Activated CD4-positive, alpha-beta T cell treated with anti-CD3 and anti-CD28 coated beads for 36 hours (primary cell): ENCODE results near the gene ZNF280C. TPM values are rescaled to one million over a fixed set of nuclear protein-coding genes. Genes with fewer than 3 reads are reported as not detected.
A peak's percentile ranks its signal among the peaks of the same experiment; 100 is the strongest.

Source experiments
- ATAC-seq: fragments of 200-7000 bp; cut with Tn5 transposase; one replicate; pipeline ENCODE4 v1.10.0; 2021; ENCODE audit warnings: mild to moderate bottlenecking, moderate library complexity
- CTCF ChIA-PET: fragments of 350-600 bp; sonication (Branson Sonifier 250); formaldehyde crosslinking; loops from one replicate; lab custom pipeline; 2021; ENCODE audit warnings: antibody characterized with exemption; lab: Charles Lee
- POLR2A ChIA-PET: fragments of 350-600 bp; sonication (Branson Sonifier 250); formaldehyde crosslinking; loops from one replicate; lab custom pipeline; 2021; ENCODE audit warnings: antibody characterized with exemption, inconsistent platforms; lab: Charles Lee
- DNase-seq: peaks from one replicate; pipeline ENCODE4 v3.0.0-alpha.2; 2020
- H3K27ac Mint-ChIP-seq: one replicate; pipeline ENCODE4 v1.8.0; 2021; ENCODE audit warnings: mixed read lengths
- H3K27me3 Mint-ChIP-seq: one replicate; pipeline ENCODE4 v1.8.0; 2021; ENCODE audit warnings: mixed read lengths
- H3K36me3 Mint-ChIP-seq: one replicate; pipeline ENCODE4 v1.8.0; 2021; ENCODE audit warnings: low read depth, mixed read lengths
- H3K4me1 Mint-ChIP-seq: one replicate; pipeline ENCODE4 v1.8.0; 2021; ENCODE audit warnings: mixed read lengths
- H3K4me3 Mint-ChIP-seq: one replicate; pipeline ENCODE4 v1.8.0; 2021; ENCODE audit warnings: mild to moderate bottlenecking, moderate library complexity, mixed read lengths
- H3K9me3 Mint-ChIP-seq: one replicate; pipeline ENCODE4 v1.8.0; 2021; ENCODE audit warnings: low read depth, mixed read lengths
- intact Hi-C, 2 experiments: fragments of 100-400 bp; cut with DNase I in 1 of 2; cut with micrococcal nuclease in 1 of 2; formaldehyde crosslinking; loops; one replicate each; pipeline versions ENCODE4 v1.14.2 to v1.15.1; 2022 to 2024; cut with DNase I, micrococcal nuclease
- total RNA-seq, 2 experiments: library from RNA; stranded (reverse); gene quantifications; one replicate each; pipeline ENCODE4 v1.2.3, GENCODE V29; 2021

ZNF280C gene
- total RNA-seq, 2 experiments from 2014 or later, result 5.9 to 8.6 TPM

DNA sequence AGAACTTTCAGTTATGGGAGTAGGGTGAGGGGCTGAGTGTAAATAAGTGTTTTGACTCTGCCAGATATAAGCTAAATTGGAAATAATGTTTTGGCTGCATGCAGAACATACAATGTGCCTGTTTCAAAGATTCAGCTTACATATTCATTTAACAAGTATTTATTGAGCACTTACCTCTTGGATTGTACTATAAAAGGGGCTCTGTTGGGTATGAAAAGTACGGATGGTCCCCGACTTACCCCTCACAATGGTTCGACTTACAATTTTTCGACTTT, 102.3 kb downstream of the ZNF280C start:
- Mint-ChIP-seq H3K27ac (peak overlapping the region; percentile 89), H3K27me3 (no peaks in the 10 kb centered on the region), H3K4me3 (peak overlapping the region; percentile 86), H3K36me3 (peaks cover 3% of the 10 kb centered on the region), H3K9me3 (no peaks in the 10 kb centered on the region), H3K4me1 (peaks cover 38% of the 10 kb centered on the region)
- no peak for DNase-seq
- CTCF ChIA-PET, result interaction anchor here (0.6 to 1.0 kb wide), 2 partner anchors 99 to 142 kb away, joined by 3 to 4 read pairs; no protein-coding TSS in a partner anchor
- no peak for ATAC-seq
- intact Hi-C loops, result loop anchor here in 1 of 2 experiments (5.0 kb wide), 2 partner anchors 259 to 736 kb away; partner anchors contain the start of genes ENOX2 and UTP14A
- POLR2A ChIA-PET, result no interaction called here

DNA sequence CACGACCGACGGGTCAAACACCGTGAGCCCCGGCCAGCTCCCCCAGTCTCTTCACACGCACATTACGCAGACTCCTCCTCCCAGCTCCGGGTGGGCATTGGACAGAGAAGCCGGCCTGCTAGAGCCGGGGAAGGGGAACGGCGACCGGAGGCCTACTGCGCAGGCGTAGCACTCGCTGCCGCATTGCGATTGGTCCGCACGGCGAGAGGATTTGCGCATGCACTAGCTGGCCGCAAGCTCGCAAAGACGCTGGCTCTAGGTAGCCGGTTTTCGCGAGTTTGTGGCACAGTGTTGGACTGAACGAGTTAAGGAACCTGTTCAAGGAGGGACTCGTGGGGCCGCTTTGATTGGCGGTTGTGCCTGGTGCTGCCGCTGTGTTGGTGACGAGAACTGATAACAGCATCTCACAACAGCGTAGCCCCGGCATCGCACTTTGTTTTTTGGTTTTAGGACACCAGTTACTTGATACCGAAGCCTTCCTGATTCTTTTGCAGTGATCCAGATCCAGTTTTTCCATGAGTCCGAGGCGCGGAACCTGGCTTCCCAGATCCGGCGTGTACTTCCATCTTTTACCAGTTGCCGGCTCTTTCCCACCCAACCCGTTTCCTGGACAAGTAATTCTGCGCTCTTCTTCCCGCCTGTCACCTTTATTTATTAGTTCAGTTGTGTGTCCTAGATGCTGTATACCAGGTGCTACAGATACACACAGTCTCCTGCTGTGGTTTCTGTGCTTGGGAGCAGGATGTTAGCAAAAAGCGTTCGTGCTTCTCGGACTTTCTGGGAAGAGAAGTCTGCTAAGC, 102.8 kb downstream of the ZNF280C start, which contains the start of gene AIFM1:
Gene AIFM1 (minus strand): TSS at position 139 of the 800 bp plus-strand sequence. CDS start 185 bp downstream, outside the sequence.
- ChIA-PET CTCF (interaction anchor here (0.6 to 1.0 kb wide), 4 partner anchors 10 to 142 kb away, joined by 3 to 5 read pairs (median 4); no protein-coding TSS in a partner anchor), POLR2A (interaction anchor here (0.8 kb wide), 1 partner anchor 85 kb away, joined by 4 read pairs; no protein-coding TSS in a partner anchor)
- H3K36me3 Mint-ChIP-seq, result peaks cover 3% of the 10 kb centered on the region
- H3K4me1 Mint-ChIP-seq, result peaks cover 37% of the 10 kb centered on the region
- H3K27me3 Mint-ChIP-seq, result no peaks in the 10 kb centered on the region
- peak within 1 kb of the TSS; percentile 89 for H3K27ac Mint-ChIP-seq
- H3K4me3 Mint-ChIP-seq, result peak within 1 kb of the TSS; percentile 86
- DNase-seq (peak; percentile 92), ATAC-seq (peak; percentile 95)
- no peaks in the 10 kb centered on the region for H3K9me3 Mint-ChIP-seq
- intact Hi-C loops, result loop anchor here in 1 of 2 experiments (1.0 to 5.0 kb wide), 5 partner anchors 45 to 736 kb away; partner anchors contain the start of genes BCORL1, ENOX2, UTP14A and ZNF280C

DNA sequence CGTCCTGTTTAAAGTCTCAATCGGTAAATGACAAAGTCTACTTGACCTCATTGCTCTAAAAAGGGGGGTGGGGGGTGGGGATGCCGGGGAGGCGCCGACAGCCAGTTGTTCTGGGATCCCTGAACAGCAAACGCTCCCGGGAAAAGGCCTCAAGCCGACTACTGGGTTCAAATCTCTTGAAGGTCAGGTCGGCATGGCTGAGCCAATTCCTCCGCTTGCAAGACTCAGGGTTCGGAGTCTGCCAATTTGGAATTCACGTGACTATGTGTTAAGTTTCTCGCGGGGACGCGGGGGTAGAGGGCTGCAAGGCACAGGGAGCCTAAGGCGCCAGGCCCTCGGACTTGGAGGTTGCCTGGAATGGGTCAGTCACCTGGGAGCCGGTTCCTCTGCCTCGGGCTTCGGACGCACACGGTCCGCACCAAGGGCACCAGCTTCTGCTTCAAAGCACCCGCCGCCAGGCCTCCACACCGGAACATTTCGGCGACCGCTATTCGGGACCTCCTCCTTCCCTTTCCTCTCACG, 103.5 kb downstream of the ZNF280C start:
- DNase-seq (no peak), ATAC-seq (peak; percentile 21)
- ChIA-PET CTCF (interaction anchor here (0.8 to 0.9 kb wide), 2 partner anchors 11 to 70 kb away, joined by 3 to 5 read pairs; no protein-coding TSS in a partner anchor), POLR2A (interaction anchor here (0.8 kb wide), 1 partner anchor 84 kb away, joined by 4 read pairs; no protein-coding TSS in a partner anchor)
- H3K27ac Mint-ChIP-seq, result peak overlapping the region; percentile 89
- peaks cover 3% of the 10 kb centered on the region for H3K36me3 Mint-ChIP-seq
- intact Hi-C loops, result loop anchor here in 1 of 2 experiments (1.0 to 5.0 kb wide), 5 partner anchors 44 to 737 kb away; partner anchors contain the start of genes BCORL1, ENOX2, UTP14A and ZNF280C
- H3K4me3 Mint-ChIP-seq, result peak overlapping the region; percentile 86
- H3K27me3 Mint-ChIP-seq, result no peaks in the 10 kb centered on the region
- no peaks in the 10 kb centered on the region for H3K9me3 Mint-ChIP-seq
- peaks cover 32% of the 10 kb centered on the region for H3K4me1 Mint-ChIP-seq

DNA sequence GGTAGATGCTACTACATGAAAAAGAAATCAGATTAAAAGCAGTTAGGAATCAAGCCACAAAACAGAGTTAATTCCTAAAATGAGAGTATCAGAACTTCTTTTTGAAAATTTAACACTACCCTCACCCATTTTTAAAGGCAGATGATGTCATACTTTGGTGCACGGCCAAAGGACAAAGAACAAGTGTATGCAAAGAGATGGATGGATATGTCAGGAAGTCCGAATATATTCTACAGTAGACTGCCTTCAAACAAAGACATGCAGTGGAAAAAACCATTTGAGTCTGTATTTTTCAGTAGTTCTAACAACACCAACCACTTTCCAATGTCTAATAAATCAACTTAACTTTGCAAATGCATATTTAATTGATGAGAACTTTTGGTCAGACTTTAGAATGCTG, 105.3 kb downstream of the ZNF280C start:
- ChIA-PET POLR2A (no interaction called here), CTCF (interaction anchor here (1.0 to 1.7 kb wide), 2 partner anchors 43 to 83 kb away, joined by 3 to 5 read pairs; no protein-coding TSS in a partner anchor)
- intact Hi-C loops, result no loop called here
- no peaks in the 10 kb centered on the region for H3K27me3 Mint-ChIP-seq
- no peak overlapping the region for H3K27ac Mint-ChIP-seq
- DNase-seq (no peak), ATAC-seq (no peak)
- no peak overlapping the region for H3K4me3 Mint-ChIP-seq
- no peaks in the 10 kb centered on the region for H3K9me3 Mint-ChIP-seq
- H3K4me1 Mint-ChIP-seq, result peaks cover 44% of the 10 kb centered on the region
- H3K36me3 Mint-ChIP-seq, result peaks cover 3% of the 10 kb centered on the region

DNA sequence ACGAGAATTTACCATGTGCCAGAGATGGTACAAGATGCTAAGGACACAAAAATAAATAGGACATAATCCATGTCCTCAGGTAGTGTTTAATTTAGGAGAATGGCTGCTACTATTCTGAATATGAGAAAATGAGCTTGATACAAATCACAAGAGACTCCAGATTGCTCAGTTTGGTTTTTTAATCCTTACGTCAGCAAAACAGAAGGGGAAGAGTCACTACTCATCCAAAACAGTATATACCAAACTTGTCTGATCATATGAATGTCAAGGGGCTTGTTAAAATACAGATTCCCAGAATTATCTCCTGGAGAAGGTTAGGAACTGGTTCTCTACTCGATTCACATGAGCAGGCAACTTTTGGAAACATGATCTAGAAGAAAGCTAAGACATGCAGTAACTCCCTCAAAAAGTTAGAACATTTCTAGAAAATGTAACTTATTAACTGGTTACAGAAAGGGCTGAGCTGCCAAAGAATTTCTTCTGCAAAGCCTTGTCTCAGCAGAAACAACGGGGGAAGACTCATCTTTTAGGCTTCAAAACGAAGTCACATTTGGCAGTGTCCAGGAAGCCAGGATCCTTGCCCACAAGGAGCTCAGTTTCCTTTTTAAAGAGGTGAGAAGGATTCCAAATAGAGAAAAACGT, 106.5 kb downstream of the ZNF280C start:
- no peaks in the 10 kb centered on the region for H3K27me3 Mint-ChIP-seq
- no peak for DNase-seq
- H3K4me1 Mint-ChIP-seq, result peaks cover 42% of the 10 kb centered on the region
- ATAC-seq, result no peak
- H3K4me3 Mint-ChIP-seq, result no peak overlapping the region
- ChIA-PET POLR2A (no interaction called here), CTCF (interaction anchor here (0.7 to 1.7 kb wide), 3 partner anchors 30 to 82 kb away, joined by 3 to 5 read pairs (median 4); no protein-coding TSS in a partner anchor)
- peaks cover 3% of the 10 kb centered on the region for H3K36me3 Mint-ChIP-seq
- intact Hi-C loops, result no loop called here
- H3K27ac Mint-ChIP-seq, result no peak overlapping the region
- H3K9me3 Mint-ChIP-seq, result no peaks in the 10 kb centered on the region

DNA sequence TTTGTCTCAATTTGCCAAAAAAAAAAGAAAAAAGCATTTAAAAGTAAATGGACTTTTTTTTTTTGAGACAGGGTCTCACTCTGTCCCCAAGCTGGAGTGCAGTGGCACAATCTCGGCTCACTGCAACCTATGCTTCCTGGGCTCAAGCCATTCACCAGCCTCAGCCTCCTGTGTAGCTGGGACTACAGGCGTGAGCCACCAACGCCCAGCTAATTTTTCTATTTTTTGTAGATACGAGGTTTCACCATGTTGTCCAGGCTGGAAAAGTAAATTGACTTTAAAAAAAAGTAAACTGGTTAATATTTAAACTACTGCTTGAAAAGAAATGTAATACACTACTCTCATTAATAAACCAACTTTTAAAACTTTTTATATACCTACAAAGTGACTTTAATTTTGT, 108.9 kb downstream of the ZNF280C start:
- ATAC-seq (no peak), DNase-seq (no peak)
- Mint-ChIP-seq H3K4me3 (no peak overlapping the region), H3K36me3 (peaks cover 6% of the 10 kb centered on the region), H3K4me1 (peaks cover 35% of the 10 kb centered on the region), H3K27ac (no peak overlapping the region), H3K27me3 (no peaks in the 10 kb centered on the region), H3K9me3 (no peaks in the 10 kb centered on the region)
- CTCF ChIA-PET, result no interaction called here
- POLR2A ChIA-PET, result no interaction called here
- intact Hi-C loops, result no loop called here

DNA sequence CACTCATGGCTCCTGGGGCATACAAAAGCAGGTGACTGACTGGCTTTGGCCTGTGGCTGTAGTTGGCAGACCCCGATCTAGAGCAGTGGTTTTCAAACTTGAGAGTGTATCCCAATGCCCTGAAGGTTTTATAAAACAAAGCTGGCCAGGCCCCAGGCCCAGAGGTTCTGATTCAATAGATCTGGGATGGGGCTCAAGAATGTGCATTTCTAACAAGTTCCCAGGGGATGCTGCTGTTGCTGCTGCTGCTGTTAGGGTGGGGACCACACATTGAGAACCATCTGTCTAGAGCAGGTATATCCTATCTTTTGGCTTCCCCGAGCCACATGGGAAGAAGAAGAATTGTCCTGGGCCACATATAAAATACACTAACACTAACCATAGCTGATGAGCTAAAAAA, 110.4 kb downstream of the ZNF280C start:
- ChIA-PET POLR2A (no interaction called here), CTCF (no interaction called here)
- Mint-ChIP-seq H3K4me1 (peaks cover 25% of the 10 kb centered on the region), H3K36me3 (peaks cover 11% of the 10 kb centered on the region), H3K27me3 (no peaks in the 10 kb centered on the region), H3K9me3 (no peaks in the 10 kb centered on the region), H3K27ac (no peak overlapping the region), H3K4me3 (no peak overlapping the region)
- intact Hi-C loops, result no loop called here
- DNase-seq (no peak), ATAC-seq (no peak)

DNA sequence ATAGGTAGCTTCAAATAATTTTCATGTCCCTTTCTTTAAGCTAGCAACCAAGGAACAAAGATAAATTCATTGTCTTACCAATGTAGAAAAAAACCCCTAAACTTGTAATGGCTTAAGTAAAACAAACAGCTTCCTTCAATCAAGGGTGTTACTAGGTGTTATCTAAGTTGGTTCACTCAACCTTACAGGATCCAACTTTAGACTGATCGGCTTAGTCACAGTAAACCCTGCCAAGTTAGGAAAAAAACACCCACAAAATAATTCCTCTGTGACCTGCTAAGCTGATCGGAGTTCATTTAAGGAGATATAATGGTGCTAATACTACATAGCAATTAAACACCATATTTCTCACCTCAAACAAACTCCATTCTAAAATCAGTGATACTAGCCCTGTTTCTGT, 113.1 kb downstream of the ZNF280C start:
- Mint-ChIP-seq H3K9me3 (no peaks in the 10 kb centered on the region), H3K27me3 (no peaks in the 10 kb centered on the region), H3K36me3 (peaks cover 8% of the 10 kb centered on the region), H3K4me3 (no peak overlapping the region), H3K27ac (no peak overlapping the region), H3K4me1 (peaks cover 15% of the 10 kb centered on the region)
- DNase-seq, result no peak
- intact Hi-C loops, result no loop called here
- ATAC-seq, result no peak
- ChIA-PET POLR2A (interaction anchor here (0.6 kb wide), 1 partner anchor 15 kb away, joined by 3 read pairs; no protein-coding TSS in a partner anchor), CTCF (interaction anchor here (1.5 kb wide), 1 partner anchor 14 kb away, joined by 5 read pairs; no protein-coding TSS in a partner anchor)

Other genes with a start within 250 kb of the ZNF280C start
- 10 to 100 TPM; 23.9 to 27.5 TPM for gene ELF4, start 158.4 kb downstream of the ZNF280C start, total RNA-seq
- 10 to 100 TPM; 48.8 to 61.7 TPM for gene AIFM1, start 103.1 kb downstream of the ZNF280C start, total RNA-seq
- 10 to 100 TPM; 24.0 to 24.7 TPM for gene RAB33A, start 96.9 kb downstream of the ZNF280C start, total RNA-seq
- gene SLC25A14, start 71.0 kb upstream of the ZNF280C start, total RNA-seq, result 10 to 100 TPM in 1 of 2 experiments, 1 to 10 TPM in 1; 9.6 to 11.0 TPM
- not detected for gene GPR119, start 116.8 kb upstream of the ZNF280C start, total RNA-seq
- gene RBMX2, start 133.1 kb upstream of the ZNF280C start, total RNA-seq, result 10 to 100 TPM; 25.4 to 26.8 TPM